H9 (cell line): Measurements from ENCODE around the gene PRLH. TPM values are rescaled to one million over a fixed set of nuclear protein-coding genes. Genes with fewer than 3 reads are reported as not detected.

Experiments used
- DNase-seq: peaks from one replicate; pipeline ENCODE4 v3.0.0-alpha.2; 2017
- H2AFZ ChIP-seq: one replicate; pipeline ENCODE4 v1.6.1; 2013; ENCODE audit warnings: mild to moderate bottlenecking, low read length, control low read depth, moderate library complexity
- H2AK5ac ChIP-seq: 2 replicates; pipeline ENCODE4 v1.6.1; 2013; ENCODE audit warnings: low read length, control low read depth, mixed read lengths; ENCODE audit not compliant: insufficient read length
- H2BK120ac ChIP-seq: one replicate; pipeline ENCODE4 v1.6.1; 2013; ENCODE audit warnings: low read depth, mild to moderate bottlenecking, low read length, control low read depth, inconsistent platforms; ENCODE audit not compliant: poor library complexity, severe bottlenecking
- H2BK12ac ChIP-seq: 2 replicates; pipeline ENCODE4 v1.6.1; 2013; ENCODE audit warnings: low read length, control low read depth, mixed read lengths, low read depth; ENCODE audit not compliant: insufficient read length
- H2BK15ac ChIP-seq: 2 replicates; pipeline ENCODE4 v1.6.1; 2013; ENCODE audit warnings: low read depth, low read length, control low read depth
- H2BK20ac ChIP-seq: one replicate; pipeline ENCODE4 v1.6.1; 2013; ENCODE audit warnings: low read depth, mild to moderate bottlenecking, low read length, control low read depth, inconsistent platforms; ENCODE audit not compliant: poor library complexity, severe bottlenecking
- H2BK5ac ChIP-seq: 2 replicates; pipeline ENCODE4 v1.6.1; 2013; ENCODE audit warnings: low read length, control low read depth, mixed read lengths; ENCODE audit not compliant: insufficient read length
- H3K14ac ChIP-seq: 2 replicates; pipeline ENCODE4 v1.6.1; 2013; ENCODE audit warnings: low read length, control low read depth; ENCODE audit not compliant: insufficient read depth
- H3K18ac ChIP-seq: 2 replicates; pipeline ENCODE4 v1.6.1; 2013; ENCODE audit warnings: low read depth, mild to moderate bottlenecking, mixed read lengths, low read length, control low read depth; ENCODE audit not compliant: insufficient read length
- H3K23ac ChIP-seq: 2 replicates; pipeline ENCODE4 v1.6.1; 2013; ENCODE audit warnings: low read length, control low read depth, mixed read lengths, low read depth; ENCODE audit not compliant: insufficient read length
- H3K23me2 ChIP-seq: 2 replicates; pipeline ENCODE4 v1.6.1; 2013; ENCODE audit warnings: low read depth, mild to moderate bottlenecking, mixed read lengths, low read length, control low read depth; ENCODE audit not compliant: insufficient read length, poor library complexity, severe bottlenecking
- H3K27ac ChIP-seq: 2 replicates; pipeline ENCODE4 v1.5.1; 2013; ENCODE audit warnings: low read length, control low read depth, mixed read lengths, low read depth; ENCODE audit not compliant: insufficient read length
- H3K27me3 ChIP-seq: 2 replicates; pipeline ENCODE4 v1.6.1; 2013; ENCODE audit warnings: low read length, control low read depth, inconsistent platforms; ENCODE audit not compliant: insufficient read depth
- H3K4ac ChIP-seq: 2 replicates; pipeline ENCODE4 v1.6.1; 2013; ENCODE audit warnings: low read depth, mild to moderate bottlenecking, control low read depth, inconsistent platforms, low read length, moderate library complexity
- H3K4me1 ChIP-seq: 2 replicates; pipeline ENCODE4 v1.6.1; 2013; ENCODE audit warnings: low read length, control low read depth, inconsistent platforms; ENCODE audit not compliant: insufficient read depth
- H3K4me2 ChIP-seq: 2 replicates; pipeline ENCODE4 v1.6.1; 2013; ENCODE audit warnings: low read length, control low read depth, mixed read lengths; ENCODE audit not compliant: insufficient read length, insufficient read depth
- H3K56ac ChIP-seq: 2 replicates; pipeline ENCODE4 v1.6.1; 2013; ENCODE audit warnings: low read depth, mild to moderate bottlenecking, mixed read lengths, low read length, control low read depth; ENCODE audit not compliant: insufficient read length
- H3K79me1 ChIP-seq: 2 replicates; pipeline ENCODE4 v1.6.1; 2013; ENCODE audit warnings: low read depth, mild to moderate bottlenecking, moderate library complexity, low read length, control low read depth, inconsistent platforms; ENCODE audit not compliant: insufficient read depth, poor library complexity, severe bottlenecking
- H3K79me2 ChIP-seq: 2 replicates; pipeline ENCODE4 v1.6.1; 2013; ENCODE audit warnings: low read length, control low read depth, inconsistent platforms; ENCODE audit not compliant: insufficient read depth
- H3K9ac ChIP-seq: 2 replicates; pipeline ENCODE4 v1.6.1; 2013; ENCODE audit warnings: low read length, control low read depth, mixed read lengths; ENCODE audit not compliant: insufficient read length; ENCODE audit errors: extremely low read depth
- H3K9me3 ChIP-seq: one replicate; pipeline ENCODE4 v1.6.1; 2013; ENCODE audit warnings: low read depth, low read length, inconsistent platforms; ENCODE audit not compliant: control insufficient read depth
- H3T11ph ChIP-seq: one replicate; pipeline ENCODE4 v1.6.1; 2013; ENCODE audit warnings: mild to moderate bottlenecking, low read length, control low read depth, inconsistent platforms
- H4K20me1 ChIP-seq: one replicate; pipeline ENCODE4 v1.6.1; 2013; ENCODE audit not compliant: control insufficient read depth, insufficient read length, insufficient read depth
- H4K5ac ChIP-seq: 2 replicates; pipeline ENCODE4 v1.6.1; 2013; ENCODE audit warnings: low read depth, mild to moderate bottlenecking, mixed read lengths, low read length, control low read depth; ENCODE audit not compliant: insufficient read length
- H4K8ac ChIP-seq: replicated peaks from 2 replicates; pipeline ENCODE4 v1.6.1; 2013; ENCODE audit warnings: low read length, control low read depth, mixed read lengths, low read depth; ENCODE audit not compliant: insufficient read length
- H4K91ac ChIP-seq: 2 replicates; pipeline ENCODE4 v1.6.1; 2013; ENCODE audit warnings: low read depth, mild to moderate bottlenecking, moderate library complexity, mixed read lengths, low read length, control low read depth; ENCODE audit not compliant: insufficient read length
- H3K27ac Mint-ChIP-seq, 3 experiments: 2 replicates in 2 of 3; 3 replicates in 1 of 3; pipeline ENCODE4 v1.8.0; 2020 to 2021; ENCODE audit warnings: mixed read lengths in 3 of 3, mild to moderate bottlenecking in 1 of 3, moderate library complexity in 1 of 3
- H3K27me3 Mint-ChIP-seq: 2 replicates; pipeline ENCODE4 v1.8.0; 2021; ENCODE audit warnings: low read depth, mild to moderate bottlenecking, moderate library complexity, mixed read lengths
- H3K36me3 Mint-ChIP-seq, 3 experiments: 2 replicates in 2 of 3; 3 replicates in 1 of 3; pipeline ENCODE4 v1.8.0; 2020 to 2021; ENCODE audit warnings: low read depth in 3 of 3, mixed read lengths in 3 of 3; ENCODE audit not compliant: insufficient read depth in 1 of 3
- H3K4me1 Mint-ChIP-seq, 2 experiments: 2 replicates each; pipeline ENCODE4 v1.8.0; 2020; ENCODE audit warnings: mixed read lengths in 2 of 2
- H3K4me3 Mint-ChIP-seq, 2 experiments: 2 replicates in 1 of 2; 3 replicates in 1 of 2; pipeline ENCODE4 v1.8.0; 2020 to 2021; ENCODE audit warnings: mild to moderate bottlenecking in 2 of 2, mixed read lengths in 2 of 2, moderate library complexity in 1 of 2
- H3K9me3 Mint-ChIP-seq, 2 experiments: 2 replicates in 1 of 2; 3 replicates in 1 of 2; pipeline ENCODE4 v1.8.0; 2020; ENCODE audit warnings: mild to moderate bottlenecking in 2 of 2, mixed read lengths in 2 of 2, moderate library complexity in 1 of 2
- WGBS: extraction: QIAGEN DNeasy Blood & Tissue Kit; methylation state at CpG from one replicate; pipeline ENCODE4 v1.1.7; 2013; ENCODE audit warnings: missing lambda C conversion rate, low lambda C conversion rate, mixed read lengths; ENCODE audit not compliant: insufficient read length; ENCODE audit errors: extremely low coverage; 5-methylcytosine and 5-hydroxymethylcytosine counted together
- total RNA-seq: library from RNA; stranded (reverse); gene quantifications from 2 replicates; pipeline ENCODE4 v1.2.1, GENCODE V29; 2021
- TF ChIP-seq, protein P1 (sequence below): fragments of 200-600 bp; sonication (generic); conservative IDR thresholded peaks from 3 replicates; pipeline ENCODE4 v1.8.0; 2021; ENCODE audit warnings: antibody characterized with exemption, mild to moderate bottlenecking

The PRLH gene
- total RNA-seq, 1 experiment from 2014 or later: not detected

- Histone ChIP-seq H3K27ac (no peak overlapping the region), H2AFZ (no peak overlapping the region), H3K23me2 (peaks cover 2% of the 10 kb centered on the region), H3K18ac (no peak overlapping the region), H4K8ac (no peak overlapping the region), H2AK5ac (no peak overlapping the region), H2BK120ac (no peak overlapping the region), H2BK15ac (no peak overlapping the region), H2BK12ac (no peak overlapping the region), H4K20me1 (no peaks in the 10 kb centered on the region), H3K9ac (no peak overlapping the region), H2BK20ac (no peak overlapping the region), H3K27me3 (no peaks in the 10 kb centered on the region), H3K9me3 (no peaks in the 10 kb centered on the region), H3K79me1 (no peaks in the 10 kb centered on the region), H3K79me2 (no peaks in the 10 kb centered on the region), H3K56ac (no peak overlapping the region), H3K23ac (no peak overlapping the region), H3K14ac (no peak overlapping the region), H4K91ac (no peak overlapping the region), H3K4ac (no peak overlapping the region), H3K4me1 (no peaks in the 10 kb centered on the region), H2BK5ac (no peak overlapping the region), H4K5ac (no peak overlapping the region), H3T11ph (no peak overlapping the region), H3K4me2 (no peak overlapping the region)
- Mint-ChIP-seq H3K4me3 (no peak overlapping the region), H3K27ac (no peak overlapping the region), H3K27me3 (peaks cover 13% of the 10 kb centered on the region), H3K4me1 (peaks cover 9 to 16% of the 10 kb centered on the region in 2 experiments), H3K36me3 (no peaks in the 10 kb centered on the region; a peak in 1 of 7 replicates), H3K9me3 (peaks cover 0 to under 1% of the 10 kb centered on the region in 2 experiments; a peak in 2 of 5 replicates)
- no peak for DNase-seq
- TF ChIP-seq, protein P1, sequence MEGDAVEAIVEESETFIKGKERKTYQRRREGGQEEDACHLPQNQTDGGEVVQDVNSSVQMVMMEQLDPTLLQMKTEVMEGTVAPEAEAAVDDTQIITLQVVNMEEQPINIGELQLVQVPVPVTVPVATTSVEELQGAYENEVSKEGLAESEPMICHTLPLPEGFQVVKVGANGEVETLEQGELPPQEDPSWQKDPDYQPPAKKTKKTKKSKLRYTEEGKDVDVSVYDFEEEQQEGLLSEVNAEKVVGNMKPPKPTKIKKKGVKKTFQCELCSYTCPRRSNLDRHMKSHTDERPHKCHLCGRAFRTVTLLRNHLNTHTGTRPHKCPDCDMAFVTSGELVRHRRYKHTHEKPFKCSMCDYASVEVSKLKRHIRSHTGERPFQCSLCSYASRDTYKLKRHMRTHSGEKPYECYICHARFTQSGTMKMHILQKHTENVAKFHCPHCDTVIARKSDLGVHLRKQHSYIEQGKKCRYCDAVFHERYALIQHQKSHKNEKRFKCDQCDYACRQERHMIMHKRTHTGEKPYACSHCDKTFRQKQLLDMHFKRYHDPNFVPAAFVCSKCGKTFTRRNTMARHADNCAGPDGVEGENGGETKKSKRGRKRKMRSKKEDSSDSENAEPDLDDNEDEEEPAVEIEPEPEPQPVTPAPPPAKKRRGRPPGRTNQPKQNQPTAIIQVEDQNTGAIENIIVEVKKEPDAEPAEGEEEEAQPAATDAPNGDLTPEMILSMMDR: no peak
- WGBS: no CpG with 5 or more reads among the region's 9 CpGs
Measured at GRCh38 chr2:237536617-237537016, 29.8 kb upstream of the PRLH start.
